HAP-1 (cell line): ENCODE results near the gene GUCA2A.

Source experiments
- DNase-seq, 2 experiments: peaks; one replicate each; pipeline ENCODE4 v3.0.0-alpha.2; 2016 to 2020; ENCODE audit warnings: low spot score in 2 of 2
- H3K27me3 ChIP-seq: fragments of 250-450 bp; sonication (Bioruptor Pico); 2 replicates; pipeline ENCODE4 v1.5.1; 2020; ENCODE audit warnings: low read depth, mild to moderate bottlenecking, moderate library complexity
- H3K36me3 ChIP-seq: fragments of 250-450 bp; sonication (Bioruptor Pico); replicated peaks from 2 replicates; pipeline ENCODE4 v1.5.1; 2020; ENCODE audit warnings: mild to moderate bottlenecking
- H3K4me1 ChIP-seq: fragments of 250-450 bp; sonication (Bioruptor Pico); 2 replicates; pipeline ENCODE4 v1.5.1; 2020; ENCODE audit warnings: mild to moderate bottlenecking
- H3K4me3 ChIP-seq: fragments of 250-450 bp; sonication (Bioruptor Pico); 2 replicates; pipeline ENCODE4 v1.5.1; 2020; ENCODE audit warnings: mild to moderate bottlenecking, moderate library complexity
- H3K9me3 ChIP-seq: fragments of 250-450 bp; sonication (Bioruptor Pico); 2 replicates; pipeline ENCODE4 v1.5.1; 2020; ENCODE audit warnings: mild to moderate bottlenecking, moderate library complexity
- in situ Hi-C: fragments of 300-500 bp; cut with MboI; formaldehyde crosslinking; loops from 3 replicates; pipeline ENCODE4 v1.14.3; 2020; ENCODE audit warnings: low sequenced_read_pairs, inconsistent platforms, mixed read lengths

Gene GUCA2A

DNA sequence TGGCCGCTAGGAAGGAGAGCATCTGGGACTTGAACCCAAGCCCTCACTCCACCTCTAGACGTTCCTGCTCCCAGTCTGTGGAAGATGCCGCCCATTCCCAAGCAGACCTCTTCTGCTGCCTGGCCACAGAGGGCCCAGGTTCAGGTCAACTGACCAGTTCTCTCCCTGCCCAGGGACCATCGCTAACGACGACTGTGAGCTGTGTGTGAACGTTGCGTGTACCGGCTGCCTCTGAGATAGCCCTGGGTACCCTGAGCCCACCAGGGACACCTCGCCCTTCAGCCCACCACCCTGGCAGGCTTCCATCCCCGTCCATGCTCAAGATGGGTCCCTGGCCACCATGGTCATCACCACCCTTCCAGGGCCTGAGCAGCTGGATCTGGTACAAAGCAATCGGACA is 9.2 kb downstream of the GUCA2A start:
- in situ Hi-C loops: no loop called here
- no peak overlapping the region for H3K4me3 ChIP-seq
- no peaks in the 10 kb centered on the region for H3K27me3 ChIP-seq

DNA sequence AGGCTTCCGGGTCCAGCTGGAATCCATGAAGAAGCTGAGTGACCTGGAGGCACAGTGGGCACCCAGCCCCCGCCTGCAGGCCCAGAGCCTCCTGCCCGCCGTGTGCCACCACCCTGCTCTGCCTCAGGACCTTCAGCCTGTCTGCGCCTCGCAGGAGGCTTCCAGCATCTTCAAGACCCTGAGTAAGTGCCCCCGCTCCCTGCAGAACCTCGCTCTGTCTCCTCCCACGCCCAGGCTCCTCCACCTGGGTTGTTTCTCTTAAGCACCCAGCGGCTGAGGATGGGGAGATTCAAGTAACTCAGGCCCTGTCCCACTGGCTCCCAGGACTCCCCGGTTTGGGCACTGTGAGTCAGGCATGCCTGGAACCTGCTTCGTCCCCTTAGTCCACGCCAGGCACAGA is 9.9 kb downstream of the GUCA2A start:
- H3K36me3 ChIP-seq: no peaks in the 10 kb centered on the region
- H3K4me3 ChIP-seq: no peak overlapping the region
- H3K4me1 ChIP-seq: no peaks in the 10 kb centered on the region
- no peak for DNase-seq
- no peaks in the 10 kb centered on the region for H3K9me3 ChIP-seq
- H3K27me3 ChIP-seq: no peaks in the 10 kb centered on the region
- in situ Hi-C loops: no loop called here

More for the DNA sequence above, 9.2 kb downstream of the GUCA2A start:
- no peaks in the 10 kb centered on the region for H3K4me1 ChIP-seq
- no peak for DNase-seq
- no peaks in the 10 kb centered on the region for H3K36me3 ChIP-seq
- no peaks in the 10 kb centered on the region for H3K9me3 ChIP-seq

DNA sequence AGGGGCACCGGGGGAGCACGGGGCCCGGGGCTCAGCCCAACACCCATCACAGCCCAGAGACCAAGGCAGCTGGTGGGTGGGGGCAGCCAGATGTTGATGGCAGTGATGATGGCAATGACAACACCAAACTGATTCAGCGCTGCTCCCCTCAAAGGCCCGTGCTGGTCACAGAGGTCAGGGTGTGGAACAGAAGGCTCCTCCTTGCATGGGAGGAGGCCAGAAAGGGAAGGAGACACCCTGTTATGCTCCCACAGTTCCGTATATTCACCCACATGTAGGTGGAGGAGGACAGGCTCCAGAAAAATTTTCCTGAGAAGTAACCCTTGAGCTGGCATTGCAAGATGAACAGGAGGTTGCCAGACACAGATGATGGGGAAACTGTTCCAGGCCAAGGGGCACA is 10.9 kb downstream of the GUCA2A start:
- Histone ChIP-seq H3K4me3 (no peak overlapping the region), H3K9me3 (no peaks in the 10 kb centered on the region), H3K27me3 (no peaks in the 10 kb centered on the region), H3K36me3 (no peaks in the 10 kb centered on the region), H3K4me1 (no peaks in the 10 kb centered on the region)
- DNase-seq: no peak
- in situ Hi-C loops: no loop called here

DNA sequence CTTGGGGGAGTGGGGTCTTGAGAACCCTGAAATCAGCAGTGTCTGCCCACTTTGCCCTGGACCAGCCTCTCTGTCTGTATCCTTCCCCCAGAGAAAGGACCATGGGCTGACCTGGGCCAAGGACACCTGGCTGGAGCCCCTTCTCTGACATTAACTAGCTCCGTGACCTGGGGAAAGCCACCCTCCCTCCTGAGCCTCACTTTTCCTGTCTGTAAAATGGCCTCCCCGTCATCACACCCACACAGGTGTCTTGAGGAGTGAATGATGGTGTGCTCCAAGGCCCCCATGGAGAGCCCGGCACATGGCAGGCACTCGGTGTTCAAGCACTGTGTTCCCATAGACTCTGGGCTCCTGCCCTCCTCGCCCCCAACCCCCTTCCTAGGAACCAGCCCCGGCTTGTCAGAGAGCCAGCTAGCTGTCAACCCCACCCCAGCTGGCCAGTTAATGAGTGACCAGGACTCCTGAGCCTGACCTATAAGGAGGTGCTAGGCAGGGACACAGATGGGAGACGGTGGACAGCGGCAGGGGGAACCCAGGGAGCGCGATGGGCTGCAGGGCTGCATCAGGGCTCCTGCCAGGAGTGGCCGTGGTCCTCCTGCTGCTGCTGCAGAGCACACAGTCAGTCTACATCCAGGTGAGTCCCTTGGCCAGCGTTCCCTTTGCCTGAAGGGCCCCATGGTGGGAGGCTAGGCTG is 11.5 kb downstream of the GUCA2A start, which contains the start of gene GUCA2B:
GUCA2B (plus strand) TSS at position 504 of the 694 bp plus-strand sequence; CDS start at position 545, 41 bp downstream.
- Histone ChIP-seq H3K27me3 (no peaks in the 10 kb centered on the region), H3K9me3 (no peaks in the 10 kb centered on the region), H3K36me3 (no peaks in the 10 kb centered on the region), H3K4me3 (no peak within 1 kb of the TSS), H3K4me1 (no peaks in the 10 kb centered on the region)
- in situ Hi-C loops: no loop called here
- no peak for DNase-seq

DNA sequence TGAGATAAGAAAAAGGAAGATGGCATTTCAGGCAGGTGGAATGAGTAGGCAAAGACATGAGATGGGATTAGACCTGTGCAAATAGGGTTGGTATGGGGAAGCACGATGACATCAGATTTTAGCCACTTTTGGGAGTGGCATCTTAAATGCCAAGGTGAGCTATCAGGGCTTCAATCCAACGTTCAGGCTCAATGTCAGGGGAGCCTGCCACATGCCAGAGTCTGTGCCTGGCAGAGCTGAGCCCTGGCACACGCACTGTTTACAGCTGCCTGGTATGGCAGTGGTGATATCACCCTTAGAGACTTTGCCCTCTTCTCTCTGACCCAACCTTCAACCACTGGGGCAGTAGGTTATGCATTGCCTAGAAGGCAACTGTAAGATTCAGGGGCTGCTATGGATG is 12.4 kb downstream of the GUCA2A start:
- Histone ChIP-seq H3K9me3 (no peaks in the 10 kb centered on the region), H3K4me1 (no peaks in the 10 kb centered on the region), H3K4me3 (no peak overlapping the region), H3K36me3 (no peaks in the 10 kb centered on the region), H3K27me3 (no peaks in the 10 kb centered on the region)
- DNase-seq: no peak
- in situ Hi-C loops: no loop called here

DNA sequence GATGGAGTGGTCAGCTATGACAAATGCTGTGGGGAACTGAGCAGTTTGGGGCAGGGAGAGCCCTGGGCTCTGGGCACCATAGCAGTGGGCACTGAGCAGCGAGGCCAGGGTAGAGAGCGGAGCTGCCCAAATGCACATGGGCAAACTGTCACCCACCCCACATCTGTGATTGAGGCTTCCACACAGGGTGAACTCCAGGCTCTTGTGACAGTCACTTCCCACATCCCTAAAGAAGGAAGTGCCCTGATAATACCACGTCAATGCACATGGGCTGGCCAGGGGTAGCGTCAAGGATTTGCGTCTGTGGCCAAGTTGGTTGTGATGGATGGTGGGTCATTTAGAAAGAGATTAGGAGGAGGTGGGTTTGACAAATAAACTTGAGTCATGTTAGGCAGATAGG is 13.9 kb downstream of the GUCA2A start:
- in situ Hi-C loops: no loop called here
- Histone ChIP-seq H3K27me3 (no peaks in the 10 kb centered on the region), H3K36me3 (no peaks in the 10 kb centered on the region), H3K4me1 (no peaks in the 10 kb centered on the region), H3K9me3 (no peaks in the 10 kb centered on the region), H3K4me3 (no peak overlapping the region)
- DNase-seq: no peak

DNA sequence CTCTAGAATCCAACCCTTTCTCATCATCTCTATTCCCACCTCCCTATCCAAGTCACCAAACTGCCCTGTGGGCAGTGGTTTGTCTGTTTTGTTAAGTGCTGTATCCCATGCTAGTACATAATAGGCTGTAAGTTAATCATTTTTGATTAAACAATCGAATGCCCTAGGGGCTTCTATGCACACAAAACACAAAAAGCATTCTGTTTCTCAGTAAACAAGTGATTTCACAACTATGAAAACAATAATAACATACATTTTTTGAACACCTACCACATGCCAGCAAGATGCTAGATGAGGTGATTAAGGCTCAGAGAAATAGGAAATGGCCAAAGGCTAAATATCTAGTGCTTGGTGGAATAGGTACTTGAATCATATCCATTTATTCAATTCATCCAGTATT is 16.4 kb downstream of the GUCA2A start:
- Histone ChIP-seq H3K36me3 (no peaks in the 10 kb centered on the region), H3K27me3 (peaks cover 4% of the 10 kb centered on the region; the same call in 1 of the 2 replicates), H3K4me3 (no peak overlapping the region), H3K9me3 (no peaks in the 10 kb centered on the region), H3K4me1 (no peaks in the 10 kb centered on the region)
- DNase-seq: no peak
- in situ Hi-C loops: no loop called here

DNA sequence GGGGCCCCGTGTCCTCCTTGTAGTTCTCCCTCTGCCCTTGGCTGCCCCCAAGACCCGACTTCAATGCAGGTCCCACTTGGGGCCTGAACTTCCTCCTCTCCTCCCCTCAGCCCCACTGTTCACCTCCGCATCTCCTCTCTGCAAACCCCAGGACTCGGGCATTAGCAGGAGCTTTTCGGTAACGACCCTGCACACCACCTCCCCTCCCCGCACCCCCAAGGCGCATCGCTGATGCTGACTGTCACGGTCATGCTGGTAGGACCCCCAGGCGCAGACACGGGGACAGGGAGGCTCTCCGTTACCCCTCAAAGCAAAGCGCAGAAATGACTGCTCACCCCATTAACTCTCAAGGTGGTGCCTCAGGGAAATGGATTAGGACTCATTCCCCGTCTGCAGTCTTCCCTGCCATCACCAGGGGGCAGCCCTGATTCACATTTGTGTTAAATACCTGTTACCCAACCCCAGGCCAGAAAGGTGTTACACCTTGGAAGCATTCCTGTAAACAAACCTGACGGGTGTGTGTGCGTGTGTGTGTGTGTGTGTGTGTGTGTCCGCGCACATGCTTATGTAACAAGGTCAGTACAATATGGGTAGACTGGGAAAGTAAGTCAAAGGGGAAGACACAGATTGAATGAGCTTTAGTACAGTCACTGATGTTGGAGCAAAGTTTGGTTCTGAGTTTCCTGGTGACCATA is 17.8 kb downstream of the GUCA2A start:
- in situ Hi-C loops: no loop called here
- no peak overlapping the region for H3K4me3 ChIP-seq
- peaks cover 9% of the 10 kb centered on the region for H3K27me3 ChIP-seq
- no peaks in the 10 kb centered on the region for H3K4me1 ChIP-seq
- DNase-seq: peak; percentile 30 to 83
- no peaks in the 10 kb centered on the region for H3K36me3 ChIP-seq
- no peaks in the 10 kb centered on the region for H3K9me3 ChIP-seq

DNA sequence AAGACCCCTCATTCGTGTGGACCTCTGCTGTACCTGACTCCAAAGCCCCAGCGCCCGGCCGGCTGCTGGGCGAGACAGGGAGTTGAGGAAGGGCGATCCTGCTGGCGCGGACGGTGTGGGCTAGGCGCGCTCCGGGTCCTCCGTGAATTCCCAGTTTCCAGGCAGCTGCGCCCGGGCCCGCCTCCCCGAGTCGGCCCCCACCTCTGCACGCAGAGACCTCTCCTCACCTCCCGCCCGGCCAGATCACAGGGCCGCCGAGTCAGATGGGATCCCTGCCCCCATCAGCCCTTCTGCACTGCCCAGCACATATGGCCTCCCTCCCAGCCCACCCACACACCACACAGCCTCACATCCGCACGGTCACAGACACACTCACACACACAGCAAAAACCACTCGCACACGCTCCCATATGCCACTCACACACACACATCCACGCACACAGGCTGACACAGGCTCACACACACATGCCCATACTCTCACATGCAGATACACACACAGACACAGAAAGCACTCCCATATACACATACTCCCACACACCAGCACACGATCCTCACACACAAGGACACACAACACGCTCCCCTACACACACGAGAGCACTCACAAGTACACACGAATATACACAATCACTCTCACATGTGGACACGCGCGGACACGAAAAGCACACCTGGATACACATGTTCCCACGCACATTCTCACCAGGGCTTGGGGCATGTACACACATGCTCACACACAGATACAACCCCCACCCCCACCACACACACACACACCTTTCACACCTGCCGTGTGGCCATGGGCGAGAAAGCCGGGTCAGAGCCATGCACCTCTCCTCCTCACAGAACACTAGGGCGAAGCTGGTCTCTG is 18.6 kb downstream of the GUCA2A start:
- DNase-seq: no peak
- in situ Hi-C loops: no loop called here
- no peaks in the 10 kb centered on the region for H3K9me3 ChIP-seq

DNA sequence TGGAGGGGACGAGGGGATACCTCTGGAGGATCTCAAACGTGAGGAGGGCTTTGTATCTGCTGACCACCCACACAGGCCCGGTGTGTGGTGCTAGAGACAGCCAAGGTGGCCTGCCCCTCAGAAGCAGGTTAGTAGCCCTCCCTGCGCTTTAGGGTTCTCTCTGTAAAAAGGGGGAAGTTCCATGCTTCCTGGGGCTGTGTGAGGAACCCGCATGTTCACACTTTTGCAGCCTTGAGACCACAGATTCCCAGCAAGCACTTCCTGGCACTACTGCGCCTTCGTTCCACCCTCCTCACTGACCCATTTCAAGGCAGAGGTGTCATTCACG is 19.2 kb downstream of the GUCA2A start:
- Histone ChIP-seq H3K27me3 (peaks cover 9% of the 10 kb centered on the region), H3K4me1 (no peaks in the 10 kb centered on the region), H3K36me3 (no peaks in the 10 kb centered on the region), H3K9me3 (no peaks in the 10 kb centered on the region), H3K4me3 (no peak overlapping the region)
- in situ Hi-C loops: no loop called here
- no peak for DNase-seq

More for the DNA sequence above, 18.6 kb downstream of the GUCA2A start:
- H3K27me3 ChIP-seq: peaks cover 9% of the 10 kb centered on the region
- H3K4me3 ChIP-seq: no peak overlapping the region
- H3K4me1 ChIP-seq: no peaks in the 10 kb centered on the region
- no peaks in the 10 kb centered on the region for H3K36me3 ChIP-seq

DNA sequence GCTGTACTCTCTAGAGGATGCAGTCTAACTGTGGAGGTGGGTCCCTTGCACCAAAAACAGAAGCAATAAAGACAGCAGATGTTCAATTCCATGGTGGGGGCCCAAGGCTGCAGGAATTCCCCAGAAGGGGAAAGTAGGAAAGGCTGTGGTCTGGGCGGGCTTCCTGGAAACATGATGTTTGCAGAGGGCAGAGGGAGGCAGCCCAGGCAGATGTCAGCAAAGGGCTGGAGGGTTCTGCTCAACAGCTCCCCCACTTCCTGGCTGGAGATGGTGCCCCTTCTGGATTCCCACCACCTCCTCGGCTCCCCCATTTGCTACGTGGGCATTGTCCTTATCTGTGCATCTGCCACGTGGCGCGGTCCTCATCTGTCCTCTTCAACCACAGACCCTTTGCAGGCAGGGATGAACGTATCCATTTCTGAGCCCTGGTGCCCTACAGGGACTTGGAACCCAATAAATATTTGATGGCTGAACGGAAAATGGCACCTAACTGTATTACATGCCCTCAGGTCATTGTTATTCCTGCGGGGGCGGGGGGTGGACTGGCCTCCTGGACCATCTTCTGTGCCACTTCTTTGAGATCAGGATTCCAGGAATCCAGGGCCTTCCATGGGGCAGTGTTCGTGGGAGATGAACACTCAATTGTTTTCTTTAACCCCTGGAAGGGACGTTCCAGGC is 19.7 kb downstream of the GUCA2A start:
- no peak for DNase-seq
- Histone ChIP-seq H3K36me3 (no peaks in the 10 kb centered on the region), H3K9me3 (no peaks in the 10 kb centered on the region), H3K4me1 (no peaks in the 10 kb centered on the region), H3K27me3 (peaks cover 9% of the 10 kb centered on the region), H3K4me3 (no peak overlapping the region)
- in situ Hi-C loops: no loop called here

DNA sequence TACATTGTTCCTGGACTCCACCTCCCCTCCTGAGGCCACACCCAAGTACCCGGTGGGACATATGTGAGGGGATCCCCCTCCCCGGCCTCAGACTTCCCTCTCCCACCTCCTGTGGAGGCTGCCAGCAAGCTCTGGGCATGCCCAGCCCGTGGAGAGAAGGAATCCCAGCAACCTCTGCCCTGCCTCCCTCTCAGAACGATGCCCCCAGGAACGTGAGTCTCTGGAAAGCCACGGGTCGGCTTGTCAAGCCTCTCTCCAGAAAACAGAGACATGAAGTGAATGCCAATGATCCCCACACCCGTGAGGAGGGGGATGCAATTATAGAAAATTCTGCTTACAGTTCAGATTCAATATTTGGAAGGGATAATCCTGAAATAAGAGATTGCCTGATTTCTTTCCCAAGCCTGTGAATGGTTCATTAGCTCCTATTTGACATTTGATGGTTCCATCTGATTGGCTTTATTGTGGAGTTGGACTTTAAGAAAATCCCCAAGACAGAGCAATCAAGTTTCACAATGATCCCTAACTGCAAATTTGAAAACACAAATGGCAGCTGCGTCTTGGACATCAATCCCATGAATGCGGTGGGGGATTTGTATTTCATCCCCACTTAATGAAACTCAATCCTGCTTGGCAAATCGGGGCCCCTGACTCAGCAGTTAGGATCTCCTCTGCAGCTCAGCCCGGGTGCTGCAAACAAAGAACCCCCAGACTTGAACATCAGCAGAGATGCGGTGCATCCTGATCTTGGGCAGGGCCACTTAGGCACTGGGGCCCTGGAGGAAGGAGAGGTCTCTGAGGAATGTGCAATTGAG is 20.4 kb downstream of the GUCA2A start:
- no peaks in the 10 kb centered on the region for H3K9me3 ChIP-seq
- in situ Hi-C loops: no loop called here
- no peaks in the 10 kb centered on the region for H3K36me3 ChIP-seq
- no peaks in the 10 kb centered on the region for H3K4me1 ChIP-seq
- no peak for DNase-seq
- no peak overlapping the region for H3K4me3 ChIP-seq
- peaks cover 12% of the 10 kb centered on the region for H3K27me3 ChIP-seq
